Hippocampal formation (tissue), 2 donors: ENCODE results near the gene SNPH.

Experiments
- DNase-seq, 2 donors: peaks; one replicate each; lab custom pipeline; 2025; lab: John Stamatoyannopoulos, UW

The SNPH gene

GRCh38 chr20:1323830-1324597, 57.9 kb downstream of the SNPH start:
- DNase-seq: no peak

GRCh38 chr20:1324598-1325172, 58.6 kb downstream of the SNPH start:
- no peak for DNase-seq

GRCh38 chr20:1325173-1326030, 59.3 kb downstream of the SNPH start:
- peak; percentile 89 to 93 for DNase-seq

GRCh38 chr20:1326031-1326930, 60.2 kb downstream of the SNPH start:
- DNase-seq: no peak

- DNase-seq: no peak
Observed at GRCh38 chr20:1327241-1327653, 61.2 kb downstream of the SNPH start.

- no peak for DNase-seq
Observed at GRCh38 chr20:1327827-1328679, 62.0 kb downstream of the SNPH start.

- DNase-seq: no peak
Observed at GRCh38 chr20:1328680-1329330, 62.7 kb downstream of the SNPH start, which contains the start of gene SDCBP2. TSS of gene SDCBP2 (minus strand) at chr20:1329139. CDS start at chr20:1320416, 8,723 bp downstream.

- no peak for DNase-seq
Observed at GRCh38 chr20:1330075-1330830, 64.2 kb downstream of the SNPH start.

GRCh38 chr20:1331101-1331500, 65.0 kb downstream of the SNPH start:
- no peak for DNase-seq

GRCh38 chr20:1331801-1332453, 65.8 kb downstream of the SNPH start:
- DNase-seq: no peak

GRCh38 chr20:1332749-1333300, 66.7 kb downstream of the SNPH start:
- DNase-seq: no peak

- no peak for DNase-seq
Observed at GRCh38 chr20:1333462-1334369, 67.6 kb downstream of the SNPH start.

- DNase-seq: no peak
Observed at GRCh38 chr20:1334370-1334731, 68.3 kb downstream of the SNPH start.

GRCh38 chr20:1334761-1335160, 68.7 kb downstream of the SNPH start:
- DNase-seq: no peak

GRCh38 chr20:1335961-1336698, 70.0 kb downstream of the SNPH start:
- no peak for DNase-seq

- no peak for DNase-seq
Observed at GRCh38 chr20:1336699-1337367, 70.7 kb downstream of the SNPH start.
